Stimulated activated naive CD4-positive, alpha-beta T cell treated with Interleukin-2 at 50 U/mL for 16 hours (primary cell): ENCODE results near the gene TMEM272.
"Not testable (repeated sequence)": the region's sequence is repeated elsewhere in the genome, so short reads cannot be mapped to it uniquely, and the experiment has no call there.

Source experiments
- DNase-seq: peaks from one replicate; lab custom pipeline; 2025; lab: John Stamatoyannopoulos, UW

Gene TMEM272

GRCh38 chr13:51824712-51825111, 20.3 kb downstream of the TMEM272 start:
- not testable (repeated sequence) for DNase-seq

GRCh38 chr13:51823863-51824262, 21.1 kb downstream of the TMEM272 start:
- no peak for DNase-seq

- DNase-seq, result no peak
These were observed 21.6 kb downstream of the TMEM272 start for GRCh38 chr13:51823359-51823758.

GRCh38 chr13:51822106-51822815, 22.7 kb downstream of the TMEM272 start:
- no peak for DNase-seq

GRCh38 chr13:51821606-51822005, 23.4 kb downstream of the TMEM272 start:
- no peak for DNase-seq

- no peak for DNase-seq
These were observed 24.9 kb downstream of the TMEM272 start for GRCh38 chr13:51820016-51820597.

GRCh38 chr13:51819544-51819943, 25.4 kb downstream of the TMEM272 start:
- DNase-seq, result no peak

GRCh38 chr13:51818781-51819511, 26.0 kb downstream of the TMEM272 start:
- peak; percentile 68 for DNase-seq

GRCh38 chr13:51818276-51818675, 26.7 kb downstream of the TMEM272 start:
- DNase-seq, result no peak

GRCh38 chr13:51817717-51818116, 27.3 kb downstream of the TMEM272 start:
- DNase-seq, result no peak

GRCh38 chr13:51816604-51817249, 28.2 kb downstream of the TMEM272 start:
- DNase-seq, result no peak

GRCh38 chr13:51815848-51816247, 29.1 kb downstream of the TMEM272 start:
- DNase-seq, result no peak

GRCh38 chr13:51814825-51815650, 29.9 kb downstream of the TMEM272 start:
- DNase-seq, result peak; percentile 61

GRCh38 chr13:51814071-51814470, 30.9 kb downstream of the TMEM272 start:
- no peak for DNase-seq

GRCh38 chr13:51811920-51812451, 33.0 kb downstream of the TMEM272 start:
- DNase-seq, result no peak

GRCh38 chr13:51811046-51811445, 33.9 kb downstream of the TMEM272 start:
- DNase-seq, result no peak

- DNase-seq, result no peak
These were observed 36.2 kb downstream of the TMEM272 start for GRCh38 chr13:51808811-51809210.

- no peak for DNase-seq
These were observed 37.9 kb downstream of the TMEM272 start for GRCh38 chr13:51807041-51807440.

GRCh38 chr13:51806566-51806965, 38.4 kb downstream of the TMEM272 start:
- DNase-seq, result no peak

- no peak for DNase-seq
These were observed 39.1 kb downstream of the TMEM272 start for GRCh38 chr13:51805925-51806324.

GRCh38 chr13:51805313-51805712, 39.7 kb downstream of the TMEM272 start:
- DNase-seq, result no peak
